Measurements from ENCODE around the gene LDB3.

DNA sequence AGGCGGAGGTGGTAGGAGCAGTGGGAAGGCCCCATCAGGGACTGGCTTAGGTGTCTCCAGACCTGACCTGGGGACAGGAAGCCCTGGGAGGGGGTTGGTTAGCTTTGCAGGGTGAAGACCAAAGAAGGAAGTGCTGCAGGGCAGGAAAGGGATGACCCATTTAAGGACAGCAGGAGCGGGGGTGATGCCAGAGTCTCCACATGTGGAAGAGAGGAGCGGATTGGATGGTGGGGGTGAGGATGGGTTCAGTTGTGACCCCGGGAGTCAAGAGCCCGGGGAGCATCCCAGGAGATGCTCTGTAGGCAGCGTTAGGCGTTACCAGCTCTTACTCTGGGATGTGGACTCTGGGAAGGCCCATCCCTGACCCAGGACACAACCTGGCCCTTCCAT is 3.1 kb upstream of the LDB3 start:
- TF ChIP-seq, protein P1, sequence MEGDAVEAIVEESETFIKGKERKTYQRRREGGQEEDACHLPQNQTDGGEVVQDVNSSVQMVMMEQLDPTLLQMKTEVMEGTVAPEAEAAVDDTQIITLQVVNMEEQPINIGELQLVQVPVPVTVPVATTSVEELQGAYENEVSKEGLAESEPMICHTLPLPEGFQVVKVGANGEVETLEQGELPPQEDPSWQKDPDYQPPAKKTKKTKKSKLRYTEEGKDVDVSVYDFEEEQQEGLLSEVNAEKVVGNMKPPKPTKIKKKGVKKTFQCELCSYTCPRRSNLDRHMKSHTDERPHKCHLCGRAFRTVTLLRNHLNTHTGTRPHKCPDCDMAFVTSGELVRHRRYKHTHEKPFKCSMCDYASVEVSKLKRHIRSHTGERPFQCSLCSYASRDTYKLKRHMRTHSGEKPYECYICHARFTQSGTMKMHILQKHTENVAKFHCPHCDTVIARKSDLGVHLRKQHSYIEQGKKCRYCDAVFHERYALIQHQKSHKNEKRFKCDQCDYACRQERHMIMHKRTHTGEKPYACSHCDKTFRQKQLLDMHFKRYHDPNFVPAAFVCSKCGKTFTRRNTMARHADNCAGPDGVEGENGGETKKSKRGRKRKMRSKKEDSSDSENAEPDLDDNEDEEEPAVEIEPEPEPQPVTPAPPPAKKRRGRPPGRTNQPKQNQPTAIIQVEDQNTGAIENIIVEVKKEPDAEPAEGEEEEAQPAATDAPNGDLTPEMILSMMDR (IDR thresholded peaks at IDR 0.05) = no peak
- TF ChIP-seq POLR2A (IDR thresholded peaks at IDR 0.05) = no peak
